HG03565 (cell line): ENCODE data around the gene IWS1.
"Not testable (repeated sequence)": the region's sequence is repeated elsewhere in the genome, so short reads cannot be mapped to it uniquely, and the experiment has no call there.

Experiments
- ATAC-seq: cut with Tn5 transposase; IDR thresholded peaks from one replicate; pipeline ENCODE4 v1.9.1; 2021; ENCODE audit warnings: mild to moderate bottlenecking, moderate library complexity; ENCODE audit not compliant: unreplicated experiment

The IWS1 gene

GRCh38 chr2:127561371-127561770, 35.1 kb upstream of the IWS1 start:
- no peak for ATAC-seq

- no peak for ATAC-seq
Measured at GRCh38 chr2:127560931-127561280, 34.6 kb upstream of the IWS1 start.

- ATAC-seq, result no peak
Measured at GRCh38 chr2:127560201-127560930, 34.1 kb upstream of the IWS1 start.

GRCh38 chr2:127559454-127559853, 33.2 kb upstream of the IWS1 start:
- ATAC-seq, result no peak

GRCh38 chr2:127558911-127559310, 32.6 kb upstream of the IWS1 start:
- ATAC-seq, result no peak

- ATAC-seq, result no peak
Measured at GRCh38 chr2:127552846-127553245, 26.6 kb upstream of the IWS1 start.

- no peak for ATAC-seq
Measured at GRCh38 chr2:127552336-127552735, 26.0 kb upstream of the IWS1 start.

- ATAC-seq, result no peak
Measured at GRCh38 chr2:127551221-127551930, 25.1 kb upstream of the IWS1 start.

- no peak for ATAC-seq
Measured at GRCh38 chr2:127546797-127547196, 20.5 kb upstream of the IWS1 start.

GRCh38 chr2:127545796-127546195, 19.5 kb upstream of the IWS1 start:
- ATAC-seq, result no peak

GRCh38 chr2:127545189-127545588, 18.9 kb upstream of the IWS1 start:
- ATAC-seq, result no peak

GRCh38 chr2:127543013-127543501, 16.8 kb upstream of the IWS1 start:
- not testable (repeated sequence) for ATAC-seq

- ATAC-seq, result no peak
Measured at GRCh38 chr2:127542231-127542630, 15.9 kb upstream of the IWS1 start.

- ATAC-seq, result no peak
Measured at GRCh38 chr2:127541809-127542208, 15.5 kb upstream of the IWS1 start.

GRCh38 chr2:127537644-127538043, 11.4 kb upstream of the IWS1 start:
- no peak for ATAC-seq

- no peak for ATAC-seq
Measured at GRCh38 chr2:127536707-127537541, 10.6 kb upstream of the IWS1 start.

GRCh38 chr2:127535918-127536317, 9.6 kb upstream of the IWS1 start:
- no peak for ATAC-seq

- ATAC-seq, result no peak
Measured at GRCh38 chr2:127535422-127535901, 9.2 kb upstream of the IWS1 start, which contains the start of gene MYO7B. TSS of gene MYO7B (plus strand) at chr2:127535683. CDS start at chr2:127559723, 24,040 bp downstream.

- ATAC-seq, result no peak
Measured at GRCh38 chr2:127532296-127532695, 6.0 kb upstream of the IWS1 start.

- ATAC-seq, result no peak
Measured at GRCh38 chr2:127531221-127531648, 4.9 kb upstream of the IWS1 start.
